NCI-H1436 (cell line): ENCODE data around the gene COLGALT1.

Source experiments
- DNase-seq: peaks from one replicate; lab custom pipeline; 2025; lab: John Stamatoyannopoulos, UW

Gene COLGALT1

DNA sequence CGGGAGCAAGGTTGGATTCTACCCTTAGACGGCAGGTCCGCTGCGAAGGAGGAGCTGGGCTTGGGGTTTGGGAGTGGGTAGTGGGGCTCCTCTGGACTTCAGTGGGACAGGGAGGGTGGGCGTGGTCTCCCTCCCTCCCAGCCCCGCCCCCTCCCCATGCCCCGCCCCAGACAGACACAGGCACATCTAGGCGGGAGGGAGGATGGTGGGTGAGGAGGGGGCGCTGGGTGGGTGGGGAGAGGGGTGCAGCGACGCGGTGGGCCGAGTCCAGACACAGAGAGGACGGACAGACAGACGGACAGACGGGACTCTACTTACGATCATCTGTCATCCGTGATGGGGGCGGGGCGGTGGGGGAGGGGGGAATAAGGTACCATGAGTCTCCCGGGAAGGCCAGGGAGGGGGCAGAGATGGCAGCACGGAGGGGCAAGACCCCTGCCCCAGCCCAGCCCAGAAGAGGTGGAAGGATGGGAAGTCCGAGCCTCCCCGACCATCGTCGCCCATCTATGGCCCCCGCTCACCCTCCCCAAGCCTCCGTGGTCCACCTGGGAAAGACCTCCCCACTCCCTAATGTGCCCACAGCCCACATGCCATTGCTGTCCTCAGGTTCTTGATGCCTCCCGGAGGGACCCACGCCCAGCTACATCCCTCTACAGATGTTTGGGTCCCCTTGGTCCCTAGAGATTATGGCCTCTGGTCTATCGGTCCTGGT, 67.9 kb downstream of the COLGALT1 start:
- DNase-seq = no peak

DNA sequence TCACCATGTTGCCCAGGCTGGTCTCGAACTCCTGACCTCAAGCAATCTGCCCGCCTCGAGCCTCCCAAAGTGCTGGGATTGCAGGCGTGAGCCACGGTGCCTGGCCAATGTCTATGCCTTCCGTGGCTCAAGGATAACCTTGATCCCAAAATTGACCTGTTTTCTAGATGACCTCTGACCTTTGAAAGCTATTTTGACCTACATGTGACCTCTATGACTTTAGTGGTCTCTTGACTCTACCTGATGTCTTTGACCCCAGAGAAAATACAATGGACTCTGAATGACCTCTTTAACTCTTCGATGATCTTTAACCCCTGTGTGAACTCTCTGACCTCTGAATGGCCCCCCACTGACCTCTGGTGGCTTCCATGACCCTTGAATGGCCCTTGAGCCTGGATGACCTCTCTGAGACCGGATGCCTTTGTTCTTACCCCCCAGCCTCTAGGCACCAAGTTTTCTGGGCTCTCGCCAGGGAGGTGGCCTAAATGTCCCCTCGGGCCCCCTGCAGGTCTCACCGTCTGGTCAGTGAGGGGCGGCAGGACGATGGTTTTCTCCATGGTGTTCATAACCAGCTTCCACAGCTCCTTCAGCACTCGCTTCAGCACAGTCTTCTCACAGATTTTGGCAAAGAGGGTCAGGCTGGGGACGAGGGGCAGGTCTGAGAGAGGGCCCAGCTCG, 69.0 kb downstream of the COLGALT1 start:
- no peak for DNase-seq

DNA sequence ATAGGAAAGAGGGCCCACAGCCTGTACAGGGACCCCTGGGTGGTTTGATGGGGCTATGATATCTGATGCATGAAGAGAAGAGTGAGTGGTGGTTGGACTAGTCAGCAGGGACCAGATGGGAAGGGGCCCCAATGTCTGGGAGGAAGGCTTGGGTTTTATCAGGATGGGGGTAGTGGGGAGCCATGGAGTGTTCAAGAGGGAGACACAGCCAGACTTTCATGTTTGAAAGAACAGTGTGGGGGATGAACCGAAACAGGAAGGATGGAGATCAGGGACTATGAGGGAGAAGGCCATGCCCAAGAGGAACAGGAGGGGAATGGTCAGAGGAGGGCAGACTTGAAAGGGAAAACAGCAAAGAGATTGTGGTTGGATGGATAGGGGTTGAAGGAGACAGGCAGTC, 69.6 kb downstream of the COLGALT1 start:
- DNase-seq = no peak

DNA sequence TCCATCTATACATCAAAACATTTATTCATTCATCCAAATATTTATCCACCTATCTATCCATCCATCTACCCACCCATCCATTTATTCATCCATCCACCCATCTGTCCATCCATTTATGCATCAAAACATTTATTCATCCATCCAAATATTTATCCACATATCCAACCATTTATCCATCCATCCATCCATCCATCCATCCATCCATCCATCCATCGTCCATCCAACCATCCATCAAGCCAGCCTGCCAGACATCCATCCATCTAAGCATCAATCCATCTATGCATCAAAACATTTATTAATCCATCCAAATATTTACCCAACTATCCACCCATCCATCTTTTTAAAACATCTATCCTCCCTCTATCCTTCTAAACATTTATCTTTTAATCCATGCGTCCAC, 70.5 kb downstream of the COLGALT1 start:
- DNase-seq = no peak

DNA sequence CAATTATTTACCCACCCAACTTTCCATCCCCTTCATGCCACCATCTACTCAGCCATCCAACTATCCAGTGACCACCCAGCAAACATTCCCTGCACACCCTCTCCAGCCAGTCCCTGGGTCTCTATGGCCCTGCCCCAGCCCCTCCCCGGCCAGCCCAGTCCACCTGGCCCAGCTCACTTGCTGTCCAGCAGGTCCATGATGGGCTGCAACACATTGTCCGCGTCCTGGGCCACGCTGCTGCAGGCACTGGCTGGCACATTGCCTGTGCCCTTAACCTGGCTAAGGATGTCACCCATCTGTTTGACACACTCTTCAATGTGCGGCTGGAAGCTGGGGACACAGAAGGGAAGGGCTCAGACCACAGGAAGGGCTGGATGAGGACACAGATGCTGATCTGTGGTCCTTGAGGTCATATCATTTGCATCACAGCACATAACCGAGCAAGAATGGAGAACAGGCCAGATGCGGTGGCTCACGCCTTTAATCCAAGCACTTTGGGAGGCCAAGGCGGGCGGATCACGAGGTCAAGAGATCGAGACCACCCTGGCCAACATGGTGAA, 71.1 kb downstream of the COLGALT1 start:
- no peak for DNase-seq

DNA sequence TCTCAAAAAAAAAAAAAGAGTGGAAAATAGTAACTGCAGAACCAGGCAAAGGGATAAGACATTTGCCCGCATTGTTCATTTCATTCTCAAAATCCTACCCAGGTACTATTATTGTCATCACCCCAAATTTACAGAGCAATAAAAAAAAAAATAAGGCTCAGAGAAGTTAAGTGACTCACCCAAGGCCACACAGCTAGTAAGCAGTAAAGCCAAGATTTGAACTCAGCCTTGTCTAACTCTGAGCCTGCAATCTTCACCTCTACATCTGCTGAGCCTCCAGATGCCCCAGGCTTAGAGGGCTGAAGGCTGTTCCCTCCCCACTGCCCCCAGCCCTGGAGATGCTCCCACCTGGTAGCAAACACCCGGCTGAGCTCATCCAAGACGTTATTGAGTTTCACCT, 71.7 kb downstream of the COLGALT1 start:
- no peak for DNase-seq

DNA sequence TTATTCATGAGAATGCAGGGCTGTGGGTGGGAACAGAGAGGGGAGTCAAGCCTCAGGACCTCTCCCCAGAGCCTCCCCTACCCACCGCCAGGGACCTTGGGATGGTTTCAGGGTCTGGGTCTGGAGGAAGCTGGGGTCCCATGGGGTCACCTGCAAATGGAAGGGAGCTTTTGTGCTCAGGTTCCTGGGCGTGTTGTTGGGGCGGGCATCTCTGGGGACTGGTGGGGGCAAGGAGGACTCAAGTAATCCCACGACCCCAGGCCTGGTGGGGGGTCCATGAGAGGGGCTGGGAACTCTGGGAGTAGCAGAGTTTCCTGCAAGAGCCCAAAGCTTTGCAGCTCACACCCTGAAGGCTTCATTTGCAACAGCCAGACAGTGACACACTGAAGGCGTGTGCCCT, 72.5 kb downstream of the COLGALT1 start:
- no peak for DNase-seq

DNA sequence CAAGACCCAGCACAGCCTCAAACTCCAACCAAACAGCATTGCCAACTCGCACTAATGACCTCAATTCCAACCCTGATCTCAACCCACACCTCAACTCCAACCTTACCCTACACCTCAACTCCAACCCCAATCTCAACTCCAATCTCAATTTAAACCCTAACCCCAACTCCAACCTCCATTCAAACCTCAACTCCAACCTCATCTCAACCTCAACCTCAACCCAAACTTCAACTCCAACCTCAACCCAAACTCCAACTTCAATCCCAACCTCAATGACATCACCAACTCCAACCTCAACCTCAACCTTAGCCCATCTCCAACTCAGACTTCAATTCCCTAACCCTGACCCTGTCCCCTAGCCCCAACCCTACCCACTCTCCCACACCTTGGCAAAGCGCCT, 74.3 kb downstream of the COLGALT1 start:
- DNase-seq = no peak

DNA sequence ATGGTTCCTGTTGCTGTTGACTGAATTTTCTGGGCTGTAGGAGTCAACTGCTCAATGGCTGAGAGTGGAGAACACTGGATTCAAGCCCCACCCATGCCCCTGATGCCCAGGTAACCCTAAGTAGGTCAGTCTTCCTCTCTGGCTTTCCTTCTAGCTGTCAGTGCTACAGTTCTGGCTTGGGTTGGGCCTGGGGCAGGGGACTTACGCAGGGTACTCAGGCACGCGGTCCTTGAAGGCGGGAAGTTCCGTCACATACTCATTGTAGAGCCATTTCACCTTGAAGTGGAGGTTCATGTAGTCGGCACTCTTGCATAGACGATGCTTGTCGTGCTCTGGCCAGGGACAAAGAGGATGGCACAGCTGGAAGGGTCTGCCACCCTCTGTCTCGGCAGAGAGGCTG, 77.1 kb downstream of the COLGALT1 start:
- no peak for DNase-seq
